Epithelial cell of proximal tubule (primary cell): ENCODE measurements around the gene KDELR3. TPM values are rescaled to one million over a fixed set of nuclear protein-coding genes. Genes with fewer than 3 reads are reported as not detected.

Experiments used
- DNase-seq: peaks from one replicate; pipeline ENCODE4 v3.0.0-alpha.2; 2011; ENCODE audit warnings: low read depth
- H3K4me3 ChIP-seq: 2 replicates; pipeline ENCODE4 v1.5.1; 2011; ENCODE audit warnings: low read depth, mild to moderate bottlenecking, low read length
- total RNA-seq: library from RNA; depleted of rRNA; stranded (reverse); fragments of >200 nt; gene quantifications from 2 replicates; pipeline ENCODE4 v1.2.3, GENCODE V29; 2015
- TF ChIP-seq, protein P1 (sequence below): conservative IDR thresholded peaks from 2 replicates; pipeline ENCODE4 v1.5.1; 2012; ENCODE audit warnings: low read depth, mild to moderate bottlenecking, low read length

KDELR3 gene
- total RNA-seq, 1 donor from 2014 or later = 23.4 TPM

DNA sequence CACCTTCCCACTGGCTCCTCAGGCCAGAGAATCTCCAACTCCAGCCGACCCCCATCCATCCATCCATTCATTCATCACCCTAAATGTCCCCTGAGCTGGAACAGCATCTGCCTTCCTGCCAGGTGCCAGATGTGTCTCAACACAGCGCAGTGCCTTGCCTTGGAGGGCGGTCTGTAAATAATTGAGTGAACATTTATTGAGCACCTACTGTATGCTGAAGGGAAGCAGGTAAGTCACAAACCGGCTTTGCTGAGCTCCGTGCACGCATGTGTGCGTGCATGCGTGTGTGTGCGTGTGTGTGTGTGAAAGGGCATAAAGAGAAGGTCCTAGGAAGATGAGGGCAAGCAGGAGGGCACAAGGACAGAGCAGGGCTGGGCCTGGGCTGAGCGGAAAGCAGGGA, 23.1 kb upstream of the KDELR3 start:
- no peak overlapping the region for H3K4me3 ChIP-seq
- no peak for DNase-seq
- TF ChIP-seq, protein P1, sequence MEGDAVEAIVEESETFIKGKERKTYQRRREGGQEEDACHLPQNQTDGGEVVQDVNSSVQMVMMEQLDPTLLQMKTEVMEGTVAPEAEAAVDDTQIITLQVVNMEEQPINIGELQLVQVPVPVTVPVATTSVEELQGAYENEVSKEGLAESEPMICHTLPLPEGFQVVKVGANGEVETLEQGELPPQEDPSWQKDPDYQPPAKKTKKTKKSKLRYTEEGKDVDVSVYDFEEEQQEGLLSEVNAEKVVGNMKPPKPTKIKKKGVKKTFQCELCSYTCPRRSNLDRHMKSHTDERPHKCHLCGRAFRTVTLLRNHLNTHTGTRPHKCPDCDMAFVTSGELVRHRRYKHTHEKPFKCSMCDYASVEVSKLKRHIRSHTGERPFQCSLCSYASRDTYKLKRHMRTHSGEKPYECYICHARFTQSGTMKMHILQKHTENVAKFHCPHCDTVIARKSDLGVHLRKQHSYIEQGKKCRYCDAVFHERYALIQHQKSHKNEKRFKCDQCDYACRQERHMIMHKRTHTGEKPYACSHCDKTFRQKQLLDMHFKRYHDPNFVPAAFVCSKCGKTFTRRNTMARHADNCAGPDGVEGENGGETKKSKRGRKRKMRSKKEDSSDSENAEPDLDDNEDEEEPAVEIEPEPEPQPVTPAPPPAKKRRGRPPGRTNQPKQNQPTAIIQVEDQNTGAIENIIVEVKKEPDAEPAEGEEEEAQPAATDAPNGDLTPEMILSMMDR = no peak

DNA sequence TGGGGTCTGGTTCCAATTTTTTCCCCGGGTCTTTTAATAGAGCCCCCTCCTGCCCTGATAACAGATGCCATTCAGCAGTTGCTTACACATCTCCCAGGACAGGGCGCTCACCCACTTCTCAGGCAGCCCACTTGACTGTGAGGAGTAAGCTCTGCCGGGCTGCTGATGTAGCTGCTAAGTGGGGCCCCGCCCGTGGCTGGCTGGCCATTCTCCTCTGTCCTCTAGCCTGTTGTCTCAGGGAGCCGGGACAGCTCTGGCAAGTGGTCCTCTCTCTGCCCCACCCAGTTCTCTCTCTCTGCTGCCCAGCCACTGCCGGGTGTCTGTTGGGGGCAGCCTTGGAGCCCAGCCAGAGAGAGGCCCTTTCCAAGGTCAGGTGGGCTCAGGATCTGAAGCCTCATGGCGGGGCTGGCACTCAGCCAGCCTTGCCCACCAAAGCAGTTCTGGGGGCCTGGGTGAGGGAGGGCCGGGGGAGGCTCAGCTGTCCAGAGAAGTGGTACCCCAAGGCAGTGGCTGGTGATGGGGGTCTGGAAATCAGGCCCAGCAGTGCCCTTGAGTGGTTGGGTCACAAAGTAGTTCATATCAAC, 21.8 kb upstream of the KDELR3 start:
- DNase-seq = no peak
- TF ChIP-seq, protein P1 = no peak
- no peak overlapping the region for H3K4me3 ChIP-seq

DNA sequence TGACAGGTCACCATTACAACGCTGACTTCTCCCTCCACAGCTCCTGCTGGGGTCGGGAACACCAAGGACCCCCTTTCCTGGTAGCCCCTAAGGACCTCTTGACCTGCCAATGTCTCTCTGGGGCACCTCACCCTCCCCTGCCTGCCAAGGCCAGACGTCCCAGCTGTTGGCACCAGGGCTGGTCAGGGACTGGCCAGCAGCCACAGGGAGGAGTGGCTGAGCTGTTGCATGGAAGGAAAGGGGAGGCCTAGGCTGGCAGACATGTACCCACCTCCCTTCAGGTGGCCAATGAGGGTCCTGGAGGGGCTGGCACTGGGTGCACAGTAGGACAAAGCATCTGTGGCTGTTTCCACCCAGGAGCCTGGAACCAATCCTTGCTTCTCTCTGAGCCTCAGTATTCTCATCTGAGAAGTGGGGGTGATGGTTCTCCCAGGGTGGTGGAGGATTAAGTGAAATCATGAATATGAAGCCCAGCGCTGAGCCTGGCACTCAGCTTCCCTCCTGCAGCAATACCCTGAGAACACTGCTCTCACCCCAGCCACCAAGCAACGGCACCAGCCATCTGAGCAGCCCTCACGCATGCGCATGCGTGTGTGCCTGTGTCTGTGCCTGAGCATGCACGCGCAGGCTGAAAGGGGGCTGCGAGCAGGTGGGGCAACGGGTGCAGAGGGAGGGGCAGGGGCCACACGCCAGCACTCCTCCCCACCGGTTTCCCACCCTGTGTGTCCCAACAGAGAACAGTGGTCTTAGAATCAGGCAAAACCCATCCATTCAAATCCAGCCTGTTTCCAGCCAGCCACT, 18.8 kb upstream of the KDELR3 start:
- DNase-seq = no peak
- TF ChIP-seq, protein P1 = no peak
- no peak overlapping the region for H3K4me3 ChIP-seq

DNA sequence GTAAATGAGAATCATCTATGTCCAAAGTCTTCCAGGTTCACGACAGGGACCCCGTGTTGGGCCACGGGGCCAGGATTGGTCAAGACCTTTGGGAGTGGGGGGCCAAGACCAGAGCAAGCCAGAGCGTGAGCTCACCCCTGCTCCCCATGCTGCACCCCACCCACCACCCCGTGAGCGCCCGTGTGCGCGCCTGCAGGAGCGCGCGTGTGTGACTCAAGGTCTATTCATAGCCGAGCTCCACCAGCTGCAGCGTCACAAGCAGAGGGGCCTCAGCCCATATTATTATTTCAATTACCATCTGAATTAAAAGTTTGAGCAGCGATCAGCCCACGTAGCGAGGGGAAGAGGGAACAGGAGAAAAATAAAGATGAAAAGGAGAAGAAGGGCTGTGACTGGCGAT, 18.1 kb upstream of the KDELR3 start:
- TF ChIP-seq, protein P1 = no peak
- no peak overlapping the region for H3K4me3 ChIP-seq
- no peak for DNase-seq

DNA sequence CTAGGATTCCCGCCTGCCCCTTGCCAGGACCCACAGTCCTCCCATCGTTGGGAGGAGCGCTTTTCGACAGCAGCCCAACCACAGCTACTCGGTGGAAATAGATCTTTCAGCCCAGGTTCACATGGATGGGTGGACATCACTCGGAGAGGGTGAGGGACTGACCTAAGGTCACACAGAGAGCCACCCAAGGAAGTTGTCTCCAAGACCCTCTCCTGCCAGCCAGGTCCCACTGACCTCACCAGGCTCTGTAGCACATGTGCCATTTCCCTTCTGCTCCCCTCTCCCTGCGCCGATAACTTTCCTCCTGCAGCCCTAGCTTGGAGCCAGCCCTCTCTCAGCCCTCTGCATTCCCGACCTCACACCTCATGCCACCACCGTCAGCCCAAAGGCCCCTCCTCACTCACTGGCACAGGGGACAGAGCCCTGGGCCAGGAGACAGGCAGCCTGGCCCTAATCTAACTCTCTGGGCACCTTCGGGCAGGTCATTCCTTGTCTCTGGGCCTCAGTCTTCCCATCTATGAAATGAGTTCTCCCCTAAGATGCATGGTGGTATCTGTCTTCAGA, 17.6 kb upstream of the KDELR3 start:
- H3K4me3 ChIP-seq = no peak overlapping the region
- DNase-seq = no peak
- TF ChIP-seq, protein P1 = no peak

DNA sequence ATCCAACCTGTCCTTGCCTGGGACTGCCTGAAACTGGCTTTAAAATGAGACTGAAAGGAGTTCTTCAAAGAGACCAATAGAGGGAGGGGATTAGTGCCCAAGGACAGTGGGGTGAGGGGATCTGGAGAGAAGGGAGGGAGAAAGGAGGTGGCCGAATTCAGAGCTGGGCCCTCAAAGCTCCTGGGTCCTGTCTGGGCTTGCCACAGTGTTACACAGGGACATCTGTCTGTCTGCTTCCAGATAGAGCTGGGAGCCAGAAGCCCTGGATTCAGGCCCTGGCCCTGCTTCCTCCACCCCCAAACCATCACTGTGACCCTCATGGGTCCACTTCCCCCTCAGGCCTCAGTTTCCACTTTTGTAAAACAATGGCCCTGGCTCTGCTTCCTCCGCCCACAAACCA, 16.5 kb upstream of the KDELR3 start:
- H3K4me3 ChIP-seq = no peak overlapping the region
- TF ChIP-seq, protein P1 = no peak
- no peak for DNase-seq
